DND-41 (cell line): ENCODE results near the gene GALNT6.

ENCODE experiments used
- CTCF ChIP-seq: IDR thresholded peaks from 2 replicates; pipeline ENCODE4 v1.5.1; 2012; ENCODE audit warnings: borderline replicate concordance, low read length, moderate library complexity, mild to moderate bottlenecking; ENCODE audit not compliant: poor library complexity, severe bottlenecking; ENCODE audit errors: extremely low read depth
- EZH2 ChIP-seq: IDR thresholded peaks from 3 replicates; pipeline ENCODE4 v1.6.1; 2012; ENCODE audit warnings: borderline replicate concordance, low read depth, mild to moderate bottlenecking, moderate library complexity, low read length, inconsistent platforms; ENCODE audit not compliant: severe bottlenecking

GRCh38 chr12:51428256-51428655 lies 37.0 kb upstream of the GALNT6 start:
- TF ChIP-seq CTCF (no peak), EZH2 (no peak)
